Keratinocyte (primary cell): ENCODE results near the gene NSF.

Experiments
- CTCF ChIP-seq, 3 experiments: IDR thresholded peaks in 1 of 3; conservative IDR thresholded peaks in 1 of 3; optimal IDR thresholded peaks in 1 of 3; 2 replicates in 2 of 3; 3 replicates in 1 of 3; pipeline versions ENCODE3 to v1.5.1; 2011; ENCODE audit warnings: low read length in 3 of 3, mild to moderate bottlenecking in 3 of 3, moderate library complexity in 2 of 3, control low read depth in 1 of 3, inconsistent platforms in 1 of 3; ENCODE audit not compliant: insufficient read depth in 2 of 3; ENCODE audit errors: extremely low read depth in 1 of 3
- EZH2 ChIP-seq: IDR thresholded peaks from one replicate; pipeline ENCODE4 v1.6.1; 2012; ENCODE audit warnings: inconsistent platforms, mild to moderate bottlenecking, low read length, moderate library complexity

- no peak for TF ChIP-seq CTCF (optimal IDR thresholded peaks at IDR 0.05 in 1 of 3, IDR thresholded peaks at IDR 0.05 in 1 of 3, conservative IDR thresholded peaks at IDR 0.05 in 1 of 3; ENCODE audit: extremely low read depth in 1 of 3, insufficient read depth in 2 of 3, low read length in 3 of 3)
- TF ChIP-seq EZH2 = no peak
These were observed 146.9 kb downstream of the NSF start for GRCh38 chr17:46737326-46737725.
